ENCODE data around the gene CNIH3.

The CNIH3 gene

DNA sequence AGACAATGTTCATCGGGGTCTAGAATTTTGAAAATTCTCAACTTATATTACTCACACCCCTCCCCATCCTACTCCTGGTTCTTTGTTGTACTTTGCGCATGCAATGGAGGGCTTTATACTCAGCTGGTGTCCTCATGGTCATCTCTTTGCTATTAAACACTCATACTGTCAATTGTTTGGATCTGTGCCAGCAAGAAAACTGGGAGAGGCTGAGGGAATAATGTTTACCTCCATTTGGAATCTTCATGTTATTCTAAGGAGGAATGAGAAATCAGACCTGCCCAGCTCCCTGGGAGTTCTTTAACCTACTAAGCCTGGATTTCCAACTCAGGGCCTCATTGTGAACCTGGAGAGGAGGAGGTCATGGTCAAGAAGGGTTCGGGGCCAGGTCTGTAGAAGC, 169.5 kb downstream of the CNIH3 start:
- TF ChIP-seq CTCF (IDR thresholded peaks at IDR 0.05; ENCODE audit: low read depth, low read length, missing control alignments): no peak
- H3K4me3 ChIP-seq (ENCODE audit: low read depth, low read length): no peak overlapping the region
- in situ Hi-C loops (cut with HindIII; ENCODE audit: low sequenced_read_pairs): no loop called here
- DNase-seq (ENCODE audit: low read depth): no peak

- DNase-seq (ENCODE audit: low read depth): peak; percentile 39
- in situ Hi-C loops (cut with HindIII; ENCODE audit: low sequenced_read_pairs): no loop called here
Measured at GRCh38 chr1:224786533-224787250, 170.6 kb downstream of the CNIH3 start.

DNA sequence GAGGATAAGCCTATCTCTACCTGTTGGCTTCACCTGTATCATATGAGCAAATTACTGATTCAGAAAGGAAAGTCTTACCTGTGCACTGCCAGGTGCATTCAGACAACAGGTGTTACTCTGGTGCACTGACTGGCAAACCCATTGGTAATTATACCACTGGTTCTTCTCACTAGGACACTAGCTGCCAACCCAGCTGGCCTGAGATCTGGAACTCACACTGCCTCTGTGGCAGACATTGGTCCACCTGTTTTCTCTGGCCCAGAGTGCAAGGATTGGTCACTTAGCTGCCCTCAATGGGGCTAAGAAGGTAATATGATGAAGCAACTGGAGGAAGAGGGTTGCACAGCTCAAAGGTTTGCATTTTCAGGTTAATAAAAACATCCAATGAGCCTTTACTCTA, 173.2 kb downstream of the CNIH3 start:
- in situ Hi-C loops (cut with HindIII; ENCODE audit: low sequenced_read_pairs): no loop called here
- DNase-seq (ENCODE audit: low read depth): no peak
- TF ChIP-seq CTCF (IDR thresholded peaks at IDR 0.05; ENCODE audit: low read depth, low read length, missing control alignments): no peak
- no peak overlapping the region for H3K4me3 ChIP-seq (ENCODE audit: low read depth, low read length)

More at GRCh38 chr1:224786533-224787250, 170.6 kb downstream of the CNIH3 start:
- no peak for TF ChIP-seq CTCF (IDR thresholded peaks at IDR 0.05; ENCODE audit: low read depth, low read length, missing control alignments)
- no peak overlapping the region for H3K4me3 ChIP-seq (ENCODE audit: low read depth, low read length)

Measured in astrocyte of the cerebellum (primary cell).